GM12872 (cell line): ENCODE data around the gene ZCCHC24.

ENCODE experiments used
- TF ChIP-seq, protein P1 (sequence below): IDR thresholded peaks from 3 replicates; pipeline ENCODE4 v1.5.1; 2011; ENCODE audit warnings: low read depth, mild to moderate bottlenecking, low read length, moderate library complexity; ENCODE audit not compliant: insufficient read depth

ZCCHC24 gene

DNA sequence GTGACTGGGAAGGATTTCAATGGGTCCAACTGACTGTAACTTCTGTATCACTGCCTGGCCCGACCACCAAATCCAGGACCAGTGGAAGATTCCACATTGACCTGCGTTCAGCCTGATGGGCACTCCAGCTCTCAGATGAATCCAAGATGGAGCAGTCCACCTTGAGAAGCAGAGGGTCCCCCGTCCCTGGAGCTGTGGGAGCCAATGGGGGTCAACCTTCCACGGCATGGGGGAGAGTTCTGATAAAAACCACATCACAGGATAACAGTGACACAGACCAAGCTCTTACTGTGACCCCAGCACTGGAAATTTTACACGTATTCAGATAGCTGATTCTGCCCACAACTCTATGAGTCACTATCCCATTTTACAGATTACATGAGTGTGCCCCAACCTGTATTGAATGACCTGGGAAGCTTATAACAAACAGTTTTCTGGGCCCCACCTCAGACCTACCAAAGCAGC is 11.2 kb downstream of the ZCCHC24 start:
- TF ChIP-seq, protein P1, sequence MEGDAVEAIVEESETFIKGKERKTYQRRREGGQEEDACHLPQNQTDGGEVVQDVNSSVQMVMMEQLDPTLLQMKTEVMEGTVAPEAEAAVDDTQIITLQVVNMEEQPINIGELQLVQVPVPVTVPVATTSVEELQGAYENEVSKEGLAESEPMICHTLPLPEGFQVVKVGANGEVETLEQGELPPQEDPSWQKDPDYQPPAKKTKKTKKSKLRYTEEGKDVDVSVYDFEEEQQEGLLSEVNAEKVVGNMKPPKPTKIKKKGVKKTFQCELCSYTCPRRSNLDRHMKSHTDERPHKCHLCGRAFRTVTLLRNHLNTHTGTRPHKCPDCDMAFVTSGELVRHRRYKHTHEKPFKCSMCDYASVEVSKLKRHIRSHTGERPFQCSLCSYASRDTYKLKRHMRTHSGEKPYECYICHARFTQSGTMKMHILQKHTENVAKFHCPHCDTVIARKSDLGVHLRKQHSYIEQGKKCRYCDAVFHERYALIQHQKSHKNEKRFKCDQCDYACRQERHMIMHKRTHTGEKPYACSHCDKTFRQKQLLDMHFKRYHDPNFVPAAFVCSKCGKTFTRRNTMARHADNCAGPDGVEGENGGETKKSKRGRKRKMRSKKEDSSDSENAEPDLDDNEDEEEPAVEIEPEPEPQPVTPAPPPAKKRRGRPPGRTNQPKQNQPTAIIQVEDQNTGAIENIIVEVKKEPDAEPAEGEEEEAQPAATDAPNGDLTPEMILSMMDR = no peak

DNA sequence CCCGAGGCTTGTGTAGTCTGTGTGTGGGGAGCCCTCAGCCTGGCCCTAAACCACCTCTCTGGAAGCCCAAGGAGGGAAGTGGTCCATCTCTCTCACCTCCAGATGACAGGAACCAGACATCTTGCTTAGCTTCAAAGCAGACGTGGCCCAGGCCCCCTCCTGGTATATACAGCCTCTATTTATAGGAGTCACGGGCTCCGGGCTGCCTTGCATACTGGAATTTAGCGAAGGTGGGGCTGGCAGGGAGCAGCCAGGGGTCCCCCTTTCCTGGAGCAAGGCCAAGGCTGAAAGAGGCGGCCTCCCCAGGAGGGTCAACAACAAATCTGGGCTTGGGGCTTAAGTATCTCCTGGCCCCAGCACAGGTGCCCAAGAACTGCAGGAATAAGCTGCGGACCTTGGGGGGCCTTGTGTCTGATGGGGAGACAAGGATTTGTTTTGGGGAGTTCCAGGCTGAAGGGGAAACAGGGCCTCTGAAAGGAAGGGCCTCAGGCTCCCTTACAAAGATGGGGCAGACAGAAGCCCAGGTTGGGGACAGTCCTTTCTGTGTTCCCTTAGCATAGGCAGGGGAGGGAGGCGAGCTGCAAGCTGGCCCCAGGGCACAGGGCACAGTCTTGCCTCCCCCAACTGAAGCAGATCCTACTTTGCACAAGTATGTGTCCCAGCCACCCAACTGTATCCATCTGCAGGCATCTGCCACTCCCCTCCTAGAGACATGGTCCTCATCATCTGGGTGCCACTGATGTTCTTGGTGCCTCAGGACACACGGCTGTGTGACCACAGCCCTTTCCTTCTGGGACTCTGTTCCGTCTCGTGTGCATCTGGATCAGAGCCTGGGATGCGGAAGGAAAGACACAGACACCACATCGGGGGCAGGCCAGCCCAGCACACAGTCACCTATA is 11.9 kb downstream of the ZCCHC24 start:
- TF ChIP-seq, protein P1 = no peak

DNA sequence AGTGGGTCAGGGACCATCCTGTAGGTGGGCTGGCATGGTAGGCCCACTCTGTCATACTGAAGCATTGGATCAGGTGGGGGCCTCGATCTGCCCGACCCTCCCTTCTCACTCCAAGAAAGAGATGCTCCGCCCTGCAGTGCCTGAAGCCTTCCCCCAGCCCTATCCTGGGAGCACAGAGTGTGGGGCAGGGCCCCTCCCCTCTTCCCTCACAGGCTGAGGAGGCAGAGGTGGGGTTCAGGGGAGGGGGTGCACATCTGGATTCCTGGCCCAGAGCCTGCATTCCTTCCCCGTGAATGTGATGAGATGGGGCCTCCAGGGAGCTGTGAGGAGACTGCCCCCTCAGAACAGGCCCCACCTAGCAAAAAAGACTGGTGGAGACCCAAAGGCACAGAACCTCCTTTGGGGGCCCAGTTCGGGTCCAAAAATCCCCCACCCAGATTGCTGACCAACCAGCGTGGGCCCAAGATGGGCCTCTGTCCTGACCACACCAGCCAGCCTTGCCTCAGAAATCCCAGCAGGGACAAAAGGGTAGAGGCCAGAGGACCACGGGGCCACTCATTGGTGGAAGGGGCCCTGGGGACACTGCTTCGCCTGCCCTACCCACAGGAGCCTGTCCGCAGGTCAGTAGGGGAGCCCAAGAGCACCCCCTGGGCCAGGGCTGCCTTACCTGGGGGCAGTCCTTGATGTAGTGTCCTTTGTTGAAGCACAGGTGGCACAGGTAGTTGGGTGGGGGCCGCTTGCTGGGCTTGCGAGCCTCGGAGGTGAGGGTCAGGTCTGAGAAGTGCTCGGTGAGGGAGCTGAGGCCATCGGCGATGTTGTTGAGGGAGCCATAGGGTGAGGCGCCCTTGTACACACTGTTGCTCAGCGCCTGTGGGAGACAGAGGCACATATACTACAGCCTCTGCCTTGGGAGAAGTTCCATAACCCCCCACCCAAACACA is 13.3 kb downstream of the ZCCHC24 start:
- TF ChIP-seq, protein P1 = no peak

DNA sequence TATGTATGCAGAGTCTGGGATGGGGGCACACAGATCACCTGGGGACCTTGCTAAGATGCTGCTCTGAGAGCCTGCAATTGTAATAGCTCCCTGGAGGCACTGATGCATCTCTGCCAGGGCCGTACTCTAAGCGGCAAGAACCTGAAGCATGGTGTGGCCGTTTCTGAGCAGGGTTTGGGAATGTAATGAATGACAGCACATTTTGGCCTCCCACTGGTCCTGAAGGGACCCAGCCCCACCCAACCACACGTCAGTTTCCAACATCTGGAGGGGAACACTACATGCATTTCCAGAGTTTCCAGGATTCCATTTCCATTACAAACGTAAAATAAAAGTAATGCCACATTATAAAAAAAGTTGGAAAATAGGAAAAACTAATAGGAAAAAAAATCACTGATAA is 14.0 kb downstream of the ZCCHC24 start:
- TF ChIP-seq, protein P1 = no peak

DNA sequence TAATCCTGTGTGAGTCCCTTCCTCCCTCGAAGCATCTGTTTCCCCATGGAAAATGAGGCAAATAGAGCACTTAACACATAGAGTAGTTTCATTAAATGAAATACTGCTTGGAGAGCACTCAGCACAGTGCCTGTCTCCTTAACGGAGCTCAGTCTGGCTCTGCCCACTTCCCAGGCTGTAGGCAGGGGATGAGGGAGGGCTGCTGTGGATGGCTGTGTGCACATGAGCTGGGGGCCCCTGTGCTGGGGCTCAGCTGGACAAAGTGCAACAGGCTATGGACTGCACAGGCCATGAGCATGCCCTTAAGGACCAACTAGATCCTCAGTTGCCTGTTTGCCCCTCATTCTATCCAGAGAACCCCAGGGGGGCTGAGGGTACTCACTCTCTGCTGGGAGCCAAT is 14.5 kb downstream of the ZCCHC24 start:
- TF ChIP-seq, protein P1 = no peak

DNA sequence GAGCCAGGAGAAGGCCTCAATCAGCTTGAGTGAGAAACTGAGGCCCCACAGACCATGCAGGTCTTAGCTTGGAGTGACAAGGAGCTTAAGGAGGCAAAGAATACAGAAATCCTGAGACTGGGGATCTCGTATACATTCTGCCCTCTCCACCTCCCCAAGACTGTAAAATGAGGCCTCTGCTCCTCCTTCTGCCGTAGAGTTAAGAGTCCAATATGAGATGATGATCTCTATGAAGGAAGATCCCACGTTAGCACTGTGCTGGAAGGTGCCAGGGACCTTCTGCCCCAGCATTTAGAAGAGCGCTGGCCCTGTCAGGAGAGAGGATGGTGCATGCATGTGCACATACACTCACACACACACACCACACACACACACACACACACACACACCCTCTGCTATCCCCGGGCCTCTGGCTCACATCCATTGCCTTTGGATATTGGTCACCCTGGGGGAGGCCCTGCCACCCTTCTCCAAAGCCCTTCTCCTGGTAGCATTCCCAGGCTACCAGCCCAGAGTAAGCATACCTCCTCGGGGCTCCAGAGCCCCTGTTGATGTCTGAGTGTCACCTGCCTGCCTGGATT is 15.0 kb downstream of the ZCCHC24 start:
- TF ChIP-seq, protein P1 = no peak

DNA sequence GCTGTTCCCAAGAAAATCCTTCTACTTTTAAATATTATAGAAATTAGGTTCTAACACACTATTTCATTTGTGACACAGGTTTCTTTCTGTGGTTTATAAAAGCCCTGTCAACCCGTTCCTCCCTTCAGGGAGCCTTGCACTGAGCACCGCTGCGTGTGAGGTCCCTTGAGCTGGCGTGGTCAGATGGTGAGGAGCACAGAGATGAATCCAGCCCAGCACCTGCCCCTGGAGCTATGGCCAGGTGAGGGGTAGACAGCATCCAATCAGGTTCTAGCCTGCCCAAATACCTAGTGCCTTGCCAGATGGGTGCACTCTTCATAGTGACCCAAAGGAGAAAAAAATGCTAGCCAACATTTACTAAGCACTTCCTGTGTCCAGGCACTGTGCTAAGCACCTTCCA is 15.7 kb downstream of the ZCCHC24 start:
- TF ChIP-seq, protein P1 = no peak
